GM12801 (cell line): ENCODE results near the gene SLC28A3.

Experiments used
- TF ChIP-seq, protein P1 (sequence below): IDR thresholded peaks from one replicate; pipeline ENCODE4 v1.5.1; 2011; ENCODE audit warnings: control low read depth; ENCODE audit not compliant: insufficient read length; ENCODE audit errors: extremely low read depth

The SLC28A3 gene

GRCh38 chr9:84340535-84340934, at the start of gene SLC28A3:
TSS of gene SLC28A3 (minus strand) at chr9:84340758. CDS start at chr9:84340633, 125 bp downstream.
- TF ChIP-seq, protein P1, sequence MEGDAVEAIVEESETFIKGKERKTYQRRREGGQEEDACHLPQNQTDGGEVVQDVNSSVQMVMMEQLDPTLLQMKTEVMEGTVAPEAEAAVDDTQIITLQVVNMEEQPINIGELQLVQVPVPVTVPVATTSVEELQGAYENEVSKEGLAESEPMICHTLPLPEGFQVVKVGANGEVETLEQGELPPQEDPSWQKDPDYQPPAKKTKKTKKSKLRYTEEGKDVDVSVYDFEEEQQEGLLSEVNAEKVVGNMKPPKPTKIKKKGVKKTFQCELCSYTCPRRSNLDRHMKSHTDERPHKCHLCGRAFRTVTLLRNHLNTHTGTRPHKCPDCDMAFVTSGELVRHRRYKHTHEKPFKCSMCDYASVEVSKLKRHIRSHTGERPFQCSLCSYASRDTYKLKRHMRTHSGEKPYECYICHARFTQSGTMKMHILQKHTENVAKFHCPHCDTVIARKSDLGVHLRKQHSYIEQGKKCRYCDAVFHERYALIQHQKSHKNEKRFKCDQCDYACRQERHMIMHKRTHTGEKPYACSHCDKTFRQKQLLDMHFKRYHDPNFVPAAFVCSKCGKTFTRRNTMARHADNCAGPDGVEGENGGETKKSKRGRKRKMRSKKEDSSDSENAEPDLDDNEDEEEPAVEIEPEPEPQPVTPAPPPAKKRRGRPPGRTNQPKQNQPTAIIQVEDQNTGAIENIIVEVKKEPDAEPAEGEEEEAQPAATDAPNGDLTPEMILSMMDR = no peak

DNA sequence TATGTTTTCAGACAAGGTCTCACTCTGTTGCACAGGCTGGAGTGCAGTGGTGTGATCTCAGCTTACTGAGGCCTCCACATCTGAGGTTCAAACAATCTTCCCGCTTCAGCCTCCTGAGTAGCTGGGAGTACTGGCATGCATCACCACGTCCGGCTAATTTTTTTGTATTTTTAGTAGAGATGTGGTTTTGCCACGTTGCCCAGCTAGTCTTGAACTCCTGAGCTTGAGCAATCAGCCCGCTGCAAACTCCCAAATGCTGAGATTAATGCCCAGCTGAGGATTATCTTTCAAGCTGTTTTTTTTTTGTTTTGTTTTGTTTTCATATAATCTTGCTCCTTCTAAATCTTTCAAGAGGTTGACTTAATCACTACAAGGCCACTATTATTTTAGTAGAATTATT, 47.3 kb upstream of the SLC28A3 start:
- TF ChIP-seq, protein P1 = no peak

GRCh38 chr9:84386753-84387152, 46.2 kb upstream of the SLC28A3 start:
- TF ChIP-seq, protein P1 = no peak

GRCh38 chr9:84385386-84386040, 45.0 kb upstream of the SLC28A3 start:
- TF ChIP-seq, protein P1 = no peak

GRCh38 chr9:84384617-84385016, 44.1 kb upstream of the SLC28A3 start:
- TF ChIP-seq, protein P1 = no peak

DNA sequence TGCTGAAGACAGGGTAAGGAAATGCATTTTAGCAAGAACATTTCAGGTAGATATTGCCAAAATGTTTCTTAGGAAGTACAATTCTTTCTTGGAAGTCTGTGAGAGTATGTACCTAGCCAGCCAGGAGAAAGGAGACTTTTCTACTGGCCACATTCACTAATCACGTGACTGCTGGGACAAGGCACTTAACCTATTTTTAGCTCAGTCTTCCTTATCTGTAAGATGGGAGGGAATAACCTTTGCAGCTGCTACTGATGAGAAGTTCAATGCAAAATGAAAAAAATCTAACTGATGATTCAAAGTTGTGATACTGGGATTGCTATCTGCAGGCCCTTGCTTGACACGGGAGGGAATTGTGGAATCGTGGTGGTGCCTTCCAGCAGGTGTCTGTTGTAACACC, 42.6 kb upstream of the SLC28A3 start:
- TF ChIP-seq, protein P1 = no peak

DNA sequence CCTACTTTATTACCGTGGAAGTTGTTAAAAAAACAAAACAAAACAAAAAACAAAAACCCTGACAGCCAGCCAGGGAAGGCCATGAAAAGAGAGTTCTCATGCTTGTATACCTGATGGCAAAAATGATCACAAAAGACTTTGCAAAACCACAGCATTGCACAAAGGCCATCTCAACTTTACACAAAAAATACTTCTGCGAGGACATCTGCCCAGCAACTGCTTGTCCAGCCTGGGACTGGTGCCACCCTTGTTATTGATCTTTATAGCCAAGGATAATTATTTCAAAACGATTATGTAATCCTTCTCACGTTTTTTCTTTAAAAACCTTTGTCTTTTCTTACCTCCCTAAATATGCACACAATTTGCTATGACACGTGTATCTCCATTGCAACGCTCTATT, 42.2 kb upstream of the SLC28A3 start:
- TF ChIP-seq, protein P1 = no peak
